GM21786 (cell line): ENCODE results near the gene NLRP13.

Experiments
- ATAC-seq: cut with Tn5 transposase; IDR thresholded peaks from one replicate; pipeline ENCODE4 v1.9.1; 2021; ENCODE audit not compliant: unreplicated experiment

NLRP13 gene

GRCh38 chr19:55901369-55902079 is 30.6 kb downstream of the NLRP13 start:
- no peak for ATAC-seq

- ATAC-seq: no peak
Measured at GRCh38 chr19:55898911-55899310, 33.2 kb downstream of the NLRP13 start.

DNA sequence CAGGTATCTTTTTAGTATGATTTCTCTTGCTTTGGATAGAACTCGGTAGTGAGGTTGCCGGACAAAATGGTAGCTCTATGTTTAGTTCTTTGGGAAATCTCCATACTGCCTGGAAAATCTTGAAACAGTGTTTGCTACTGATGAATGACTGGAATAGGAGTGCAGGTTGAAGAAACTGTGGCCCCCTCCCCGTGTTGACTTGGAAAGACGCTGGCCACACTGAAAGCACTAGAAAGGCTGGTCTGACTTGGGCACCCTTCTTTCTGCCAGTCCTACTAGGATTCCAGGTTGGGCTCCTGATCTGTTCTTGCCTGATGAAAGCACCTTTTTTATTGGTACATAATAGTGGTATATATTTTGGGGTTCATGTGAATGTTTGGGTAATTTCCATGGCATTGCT is 49.5 kb downstream of the NLRP13 start:
- ATAC-seq: no peak

DNA sequence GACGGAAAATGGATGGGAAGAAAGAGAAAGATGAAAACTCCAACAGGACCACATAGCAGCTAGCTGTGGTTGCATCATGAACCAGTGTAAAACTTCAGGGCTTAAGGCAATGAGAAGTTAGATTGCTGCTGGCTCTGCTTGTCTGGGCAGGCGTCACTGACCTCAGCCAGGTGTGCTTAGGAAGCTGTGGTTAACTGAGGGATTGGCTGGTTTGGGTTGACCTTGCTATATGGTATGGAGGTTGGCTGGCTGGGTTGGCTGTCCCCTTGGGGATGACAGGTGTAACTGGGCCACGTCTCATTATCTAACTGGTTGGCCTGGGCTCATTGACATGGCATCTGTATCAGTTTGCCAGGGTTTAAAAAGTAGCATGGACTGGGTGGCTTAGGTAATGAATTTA is 54.9 kb downstream of the NLRP13 start:
- no peak for ATAC-seq

DNA sequence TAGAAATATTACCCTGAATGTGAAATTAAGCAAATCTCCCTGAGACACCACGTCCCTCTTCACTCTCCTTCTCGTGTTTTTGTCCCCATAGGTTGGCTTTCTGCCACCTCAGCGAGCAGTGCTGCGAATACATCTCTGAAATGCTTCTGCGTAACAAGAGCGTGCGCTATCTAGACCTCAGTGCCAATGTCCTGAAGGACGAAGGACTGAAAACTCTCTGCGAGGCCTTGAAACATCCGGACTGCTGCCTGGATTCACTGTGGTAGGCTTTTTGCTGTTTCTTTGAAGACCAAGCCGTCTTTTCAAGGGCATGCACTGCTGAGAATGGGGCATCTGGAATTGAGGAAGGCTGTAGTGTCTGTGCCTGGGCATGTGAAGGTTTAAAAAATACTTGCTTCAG is 61.4 kb downstream of the NLRP13 start:
- no peak for ATAC-seq

GRCh38 chr19:55867101-55867500 is 65.0 kb downstream of the NLRP13 start:
- no peak for ATAC-seq

DNA sequence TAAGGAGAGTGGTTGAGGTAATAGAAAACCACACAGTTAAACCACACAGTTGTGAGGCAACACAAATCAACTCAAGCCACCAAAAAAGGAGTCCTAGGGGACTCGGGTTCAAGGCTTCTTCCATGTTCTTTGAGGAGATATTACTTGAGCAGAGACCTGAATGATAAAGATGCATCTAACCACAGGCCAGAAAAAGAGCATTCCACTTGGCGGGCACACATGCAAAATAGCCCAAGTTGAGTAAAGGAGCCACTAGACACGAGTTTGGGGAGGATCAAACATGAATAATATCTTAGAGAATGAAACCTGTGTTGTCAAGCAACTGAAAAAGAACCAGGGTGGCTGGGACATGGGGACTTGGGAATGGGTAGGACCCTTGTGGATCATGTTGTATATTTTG is 65.6 kb downstream of the NLRP13 start:
- no peak for ATAC-seq

GRCh38 chr19:55858969-55859368 is 73.2 kb downstream of the NLRP13 start:
- ATAC-seq: no peak

- no peak for ATAC-seq
Measured at GRCh38 chr19:55858401-55858800, 73.7 kb downstream of the NLRP13 start.

DNA sequence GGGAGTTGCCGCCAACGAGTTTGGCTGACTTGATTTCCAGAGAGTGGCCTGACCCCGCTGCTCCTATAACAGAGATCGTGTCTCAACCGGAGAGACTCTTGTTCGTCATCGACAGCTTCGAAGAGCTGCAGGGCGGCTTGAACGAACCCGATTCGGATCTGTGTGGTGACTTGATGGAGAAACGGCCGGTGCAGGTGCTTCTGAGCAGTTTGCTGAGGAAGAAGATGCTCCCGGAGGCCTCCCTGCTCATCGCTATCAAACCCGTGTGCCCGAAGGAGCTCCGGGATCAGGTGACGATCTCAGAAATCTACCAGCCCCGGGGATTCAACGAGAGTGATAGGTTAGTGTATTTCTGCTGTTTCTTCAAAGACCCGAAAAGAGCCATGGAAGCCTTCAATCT is 74.2 kb downstream of the NLRP13 start:
- ATAC-seq: no peak

DNA sequence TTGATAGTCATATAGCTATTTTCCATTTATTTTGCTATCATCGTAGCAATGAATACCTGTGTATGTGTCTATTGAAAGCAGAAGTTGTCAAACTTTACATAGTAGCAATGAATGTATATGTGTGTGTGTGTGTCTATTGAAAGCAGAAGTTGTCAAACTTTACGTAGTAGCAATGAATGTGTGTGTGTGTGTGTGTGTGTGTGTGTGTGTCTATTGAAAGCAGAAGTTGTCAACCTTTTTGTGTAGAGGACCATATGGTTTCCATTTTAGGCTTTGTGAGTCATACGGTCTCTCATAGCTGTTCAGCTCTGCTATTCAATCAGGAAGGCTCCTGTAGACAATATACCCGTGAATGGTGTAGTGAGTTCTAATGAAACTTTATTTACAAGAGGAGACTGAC is 75.0 kb downstream of the NLRP13 start:
- ATAC-seq: no peak

DNA sequence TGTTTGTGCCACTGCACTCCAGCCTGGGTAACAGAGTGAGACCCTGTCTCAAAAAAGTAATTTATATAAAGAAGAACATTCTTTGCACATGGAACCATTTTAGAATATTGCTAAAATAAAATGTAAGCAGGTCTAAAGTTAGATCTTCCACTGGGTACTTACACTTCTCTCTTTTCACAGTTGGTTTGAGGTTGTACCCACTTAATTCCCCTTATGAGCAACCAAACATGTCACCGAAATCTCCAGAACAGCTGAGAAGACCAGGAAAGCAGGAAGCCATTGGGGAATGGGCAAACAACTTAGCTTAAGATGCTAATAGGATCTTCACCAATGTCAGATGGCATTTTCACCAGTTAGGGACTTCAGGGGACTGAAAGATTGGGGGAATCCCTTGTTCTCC is 77.0 kb downstream of the NLRP13 start:
- ATAC-seq: no peak
